Fibroblast of villous mesenchyme (primary cell): ENCODE measurements around the gene HDAC9. TPM values are rescaled to one million over a fixed set of nuclear protein-coding genes. Genes with fewer than 3 reads are reported as not detected.

Experiments used
- DNase-seq: peaks from one replicate; pipeline ENCODE4 v3.0.0-alpha.2; 2010; ENCODE audit warnings: low read depth
- H3K4me3 ChIP-seq: 2 replicates; pipeline ENCODE4 v1.5.1; 2011; ENCODE audit warnings: low read depth, mild to moderate bottlenecking, low read length
- CTCF ChIP-seq: IDR thresholded peaks from 2 replicates; pipeline ENCODE4 v1.5.1; 2012; ENCODE audit warnings: low read depth, mild to moderate bottlenecking, low read length; ENCODE audit not compliant: insufficient read depth
- total RNA-seq: library from RNA; depleted of rRNA; stranded (reverse); fragments of >200 nt; gene quantifications from 2 replicates; pipeline ENCODE4 v1.2.3, GENCODE V29; 2012

Gene HDAC9
- total RNA-seq, 1 donor, result 16.8 TPM

- DNase-seq, result no peak
- TF ChIP-seq CTCF, result no peak
- H3K4me3 ChIP-seq, result no peak overlapping the region
Measured at GRCh38 chr7:19015098-19015497, 519.5 kb downstream of the HDAC9 start.

- no peak overlapping the region for H3K4me3 ChIP-seq
- no peak for TF ChIP-seq CTCF
- DNase-seq, result no peak
Measured at GRCh38 chr7:19016140-19016539, 520.6 kb downstream of the HDAC9 start.

- no peak for DNase-seq
- H3K4me3 ChIP-seq, result no peak overlapping the region
- TF ChIP-seq CTCF, result no peak
Measured at GRCh38 chr7:19017374-19017773, 521.8 kb downstream of the HDAC9 start.

- no peak for TF ChIP-seq CTCF
- no peak overlapping the region for H3K4me3 ChIP-seq
- DNase-seq, result no peak
Measured at GRCh38 chr7:19020062-19020461, 524.5 kb downstream of the HDAC9 start.

GRCh38 chr7:19020711-19021110 lies 525.2 kb downstream of the HDAC9 start:
- TF ChIP-seq CTCF, result no peak
- no peak overlapping the region for H3K4me3 ChIP-seq
- no peak for DNase-seq

- no peak for DNase-seq
- TF ChIP-seq CTCF, result no peak
- H3K4me3 ChIP-seq, result no peak overlapping the region
Measured at GRCh38 chr7:19023477-19023876, 527.9 kb downstream of the HDAC9 start.

GRCh38 chr7:19024261-19024660 lies 528.7 kb downstream of the HDAC9 start:
- peak; percentile 48 for DNase-seq
- TF ChIP-seq CTCF, result no peak

More at GRCh38 chr7:19024261-19024660, 528.7 kb downstream of the HDAC9 start:
- no peak overlapping the region for H3K4me3 ChIP-seq
